ENCODE results near the gene ACSS3. TPM values are rescaled to one million over a fixed set of nuclear protein-coding genes. Genes with fewer than 3 reads are reported as not detected.
"Not testable (repeated sequence)": the region's sequence is repeated elsewhere in the genome, so short reads cannot be mapped to it uniquely, and the experiment has no call there.

ACSS3 gene
- total RNA-seq, 4 donors from 2014 or later, result 5.0 to 13.6 (median 7.8) TPM

GRCh38 chr12:81181691-81182090, 103.8 kb downstream of the ACSS3 start:
- in situ Hi-C loops (cut with MboI; ENCODE audit: low sequenced_read_pairs in 4 of 4), result no loop called here
- intact Hi-C loops (cut with DNase I; ENCODE audit: low total_unique reads), result no loop called here
- TF ChIP-seq POLR2A (IDR thresholded peaks at IDR 0.05) (no peak), CTCF (IDR thresholded peaks at IDR 0.05 in 4 of 5, conservative IDR thresholded peaks at IDR 0.05 in 1 of 5) (no peak)
- Histone ChIP-seq H3K36me3 (peaks cover 0 to 14% of the 10 kb centered on the region in 2 donors), H3K4me3 (no peak overlapping the region), H3K27ac (no peak overlapping the region), H3K4me1 (no peaks in the 10 kb centered on the region), H3K9me3 (no peaks in the 10 kb centered on the region), H3K27me3 (no peaks in the 10 kb centered on the region)
- ATAC-seq (no peak), DNase-seq (no peak)

- Histone ChIP-seq H3K4me3 (no peak overlapping the region), H3K9me3 (no peaks in the 10 kb centered on the region), H3K27ac (no peak overlapping the region), H3K4me1 (no peaks in the 10 kb centered on the region), H3K36me3 (peaks cover 0 to 5% of the 10 kb centered on the region in 2 donors), H3K27me3 (no peaks in the 10 kb centered on the region)
- DNase-seq (no peak), ATAC-seq (no peak)
- TF ChIP-seq POLR2A (IDR thresholded peaks at IDR 0.05) (no peak), CTCF (IDR thresholded peaks at IDR 0.05 in 4 of 5, conservative IDR thresholded peaks at IDR 0.05 in 1 of 5) (no peak)
- in situ Hi-C loops (cut with MboI; ENCODE audit: low sequenced_read_pairs in 4 of 4), result no loop called here
- intact Hi-C loops (cut with DNase I; ENCODE audit: low total_unique reads), result no loop called here
Measured at GRCh38 chr12:81187686-81188085, 109.8 kb downstream of the ACSS3 start.

- ATAC-seq, result no peak
- no peaks in the 10 kb centered on the region for H3K4me1 ChIP-seq
- no peaks in the 10 kb centered on the region for H3K36me3 ChIP-seq
- H3K4me3 ChIP-seq, result no peak overlapping the region
- no peak overlapping the region for H3K27ac ChIP-seq
- in situ Hi-C loops (cut with MboI; ENCODE audit: low sequenced_read_pairs in 4 of 4) (no loop called here), intact Hi-C loops (cut with DNase I; ENCODE audit: low total_unique reads) (no loop called here)
- H3K9me3 ChIP-seq, result no peaks in the 10 kb centered on the region
- TF ChIP-seq POLR2A (IDR thresholded peaks at IDR 0.05) (no peak), CTCF (IDR thresholded peaks at IDR 0.05 in 4 of 5, conservative IDR thresholded peaks at IDR 0.05 in 1 of 5) (no peak)
- DNase-seq, result no peak
- no peaks in the 10 kb centered on the region for H3K27me3 ChIP-seq
Measured at GRCh38 chr12:81196595-81196994, 118.7 kb downstream of the ACSS3 start.

GRCh38 chr12:81200561-81200960, 122.7 kb downstream of the ACSS3 start:
- H3K4me1 ChIP-seq; H3K27me3 ChIP-seq; H3K9me3 ChIP-seq; in situ Hi-C loops (cut with MboI; ENCODE audit: low sequenced_read_pairs in 4 of 4); H3K36me3 ChIP-seq; DNase-seq; H3K27ac ChIP-seq; intact Hi-C loops (cut with DNase I; ENCODE audit: low total_unique reads); H3K4me3 ChIP-seq; ATAC-seq: not testable (repeated sequence)

GRCh38 chr12:81203671-81204204, 125.9 kb downstream of the ACSS3 start:
- no peak for TF ChIP-seq CTCF (IDR thresholded peaks at IDR 0.05 in 4 of 5, conservative IDR thresholded peaks at IDR 0.05 in 1 of 5)
- TF ChIP-seq POLR2A (IDR thresholded peaks at IDR 0.05), result no peak
- no peaks in the 10 kb centered on the region for H3K4me1 ChIP-seq
- no peak for ATAC-seq
- no peak overlapping the region for H3K27ac ChIP-seq
- H3K9me3 ChIP-seq, result no peaks in the 10 kb centered on the region
- in situ Hi-C loops (cut with MboI; ENCODE audit: low sequenced_read_pairs in 4 of 4) (no loop called here), intact Hi-C loops (cut with DNase I; ENCODE audit: low total_unique reads) (no loop called here)
- no peaks in the 10 kb centered on the region for H3K36me3 ChIP-seq
- no peak overlapping the region for H3K4me3 ChIP-seq
- no peaks in the 10 kb centered on the region for H3K27me3 ChIP-seq
- DNase-seq, result no peak
